ENCODE results near the gene OR2T4.

DNA sequence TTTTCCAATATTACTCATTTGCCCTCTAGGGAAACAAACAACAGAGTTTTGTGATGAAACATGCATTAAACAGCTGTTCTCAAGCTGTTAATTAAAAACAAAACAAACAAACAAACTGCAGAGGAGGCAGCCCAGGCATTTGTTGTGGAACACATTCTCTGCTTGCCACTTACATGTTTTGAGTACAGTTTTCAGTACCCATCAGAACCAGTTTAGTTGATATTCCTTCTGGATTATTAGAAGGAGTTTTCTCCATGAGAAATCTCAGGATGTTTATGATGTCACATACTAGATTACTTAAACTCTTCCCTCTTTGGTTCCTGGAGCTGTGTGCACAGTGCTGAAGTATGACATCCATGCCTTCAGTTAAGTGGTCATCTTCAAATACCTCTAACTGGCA is 14.0 kb downstream of the OR2T4 start, which contains the start of gene OR2T6:
- TF ChIP-seq, protein P1, sequence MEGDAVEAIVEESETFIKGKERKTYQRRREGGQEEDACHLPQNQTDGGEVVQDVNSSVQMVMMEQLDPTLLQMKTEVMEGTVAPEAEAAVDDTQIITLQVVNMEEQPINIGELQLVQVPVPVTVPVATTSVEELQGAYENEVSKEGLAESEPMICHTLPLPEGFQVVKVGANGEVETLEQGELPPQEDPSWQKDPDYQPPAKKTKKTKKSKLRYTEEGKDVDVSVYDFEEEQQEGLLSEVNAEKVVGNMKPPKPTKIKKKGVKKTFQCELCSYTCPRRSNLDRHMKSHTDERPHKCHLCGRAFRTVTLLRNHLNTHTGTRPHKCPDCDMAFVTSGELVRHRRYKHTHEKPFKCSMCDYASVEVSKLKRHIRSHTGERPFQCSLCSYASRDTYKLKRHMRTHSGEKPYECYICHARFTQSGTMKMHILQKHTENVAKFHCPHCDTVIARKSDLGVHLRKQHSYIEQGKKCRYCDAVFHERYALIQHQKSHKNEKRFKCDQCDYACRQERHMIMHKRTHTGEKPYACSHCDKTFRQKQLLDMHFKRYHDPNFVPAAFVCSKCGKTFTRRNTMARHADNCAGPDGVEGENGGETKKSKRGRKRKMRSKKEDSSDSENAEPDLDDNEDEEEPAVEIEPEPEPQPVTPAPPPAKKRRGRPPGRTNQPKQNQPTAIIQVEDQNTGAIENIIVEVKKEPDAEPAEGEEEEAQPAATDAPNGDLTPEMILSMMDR (IDR thresholded peaks at IDR 0.05): no peak
- TF ChIP-seq POLR2AphosphoS5 (IDR thresholded peaks at IDR 0.05) (no peak), POLR2A (IDR thresholded peaks at IDR 0.05) (no peak), EP300 (IDR thresholded peaks at IDR 0.05) (no peak)
